Measurements from ENCODE around the gene TAS1R3. TPM values are rescaled to one million over a fixed set of nuclear protein-coding genes. Genes with fewer than 3 reads are reported as not detected.

Gene TAS1R3
- total RNA-seq, 2 donors from 2014 or later, result 0.24 to 0.57 TPM

DNA sequence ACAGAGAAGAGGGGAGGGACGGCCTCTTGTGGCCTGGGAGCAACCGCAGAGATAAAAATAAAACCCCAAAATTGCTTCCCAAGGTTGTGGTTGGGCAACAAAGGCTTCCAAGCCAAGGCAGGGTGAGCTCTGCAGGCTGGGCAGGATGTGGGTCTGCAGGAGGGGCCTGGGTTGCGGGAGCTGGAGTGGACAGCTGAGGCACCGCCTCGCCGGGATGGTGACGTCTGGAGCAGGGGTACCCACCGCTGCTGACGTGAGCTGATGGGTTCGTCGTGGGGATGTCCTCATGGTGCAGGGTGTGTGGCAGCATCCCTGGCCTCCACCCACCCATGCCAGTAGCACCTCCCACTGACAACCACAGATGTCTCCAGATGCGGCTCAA is 40.3 kb downstream of the TAS1R3 start:
- Histone ChIP-seq H3K27ac (no peak overlapping the region), H3K4me1 (peaks cover 23% of the 10 kb centered on the region), H3K9ac (ENCODE audit: low read depth in 2 of 2, low read length in 2 of 2) (no peak overlapping the region), H3K4me3 (no peak overlapping the region), H3K27me3 (no peaks in the 10 kb centered on the region), H3K9me3 (no peaks in the 10 kb centered on the region), H3K36me3 (no peaks in the 10 kb centered on the region)
- intact Hi-C loops (cut with DNase I), result no loop called here
- no peak for TF ChIP-seq CTCF (IDR thresholded peaks at IDR 0.05)
- no peak for DNase-seq

GRCh38 chr1:1371746-1372711 is 40.9 kb downstream of the TAS1R3 start:
- no peak overlapping the region for H3K27ac ChIP-seq
- H3K9me3 ChIP-seq, result no peaks in the 10 kb centered on the region
- H3K4me3 ChIP-seq, result no peak overlapping the region
- H3K9ac ChIP-seq (ENCODE audit: low read depth in 2 of 2, low read length in 2 of 2), result no peak overlapping the region
- intact Hi-C loops (cut with DNase I), result no loop called here
- no peaks in the 10 kb centered on the region for H3K27me3 ChIP-seq
- TF ChIP-seq CTCF (IDR thresholded peaks at IDR 0.05), result peak; percentile 96
- peaks cover 23% of the 10 kb centered on the region for H3K4me1 ChIP-seq
- DNase-seq, result peak; percentile 76
- H3K36me3 ChIP-seq, result no peaks in the 10 kb centered on the region

GRCh38 chr1:1373051-1373814 is 42.2 kb downstream of the TAS1R3 start:
- no peaks in the 10 kb centered on the region for H3K9me3 ChIP-seq
- no peaks in the 10 kb centered on the region for H3K36me3 ChIP-seq
- peaks cover 23% of the 10 kb centered on the region for H3K4me1 ChIP-seq
- H3K27me3 ChIP-seq, result no peaks in the 10 kb centered on the region
- intact Hi-C loops (cut with DNase I), result no loop called here
- no peak for DNase-seq
- peak overlapping the region; percentile 75 for H3K4me3 ChIP-seq
- no peak for TF ChIP-seq CTCF (IDR thresholded peaks at IDR 0.05)
- H3K9ac ChIP-seq (ENCODE audit: low read depth in 2 of 2, low read length in 2 of 2), result no peak overlapping the region
- H3K27ac ChIP-seq, result no peak overlapping the region

- no peaks in the 10 kb centered on the region for H3K36me3 ChIP-seq
- DNase-seq, result no peak
- intact Hi-C loops (cut with DNase I), result no loop called here
- peak overlapping the region; percentile 75 for H3K4me3 ChIP-seq
- no peak for TF ChIP-seq CTCF (IDR thresholded peaks at IDR 0.05)
- H3K4me1 ChIP-seq, result peaks cover 23% of the 10 kb centered on the region
- no peaks in the 10 kb centered on the region for H3K27me3 ChIP-seq
- no peaks in the 10 kb centered on the region for H3K9me3 ChIP-seq
- H3K27ac ChIP-seq, result no peak overlapping the region
- H3K9ac ChIP-seq (ENCODE audit: low read depth in 2 of 2, low read length in 2 of 2), result peak overlapping the region; percentile 87 to 98
Measured at GRCh38 chr1:1373815-1374588, 42.9 kb downstream of the TAS1R3 start.

GRCh38 chr1:1374589-1374928 is 43.5 kb downstream of the TAS1R3 start:
- intact Hi-C loops (cut with DNase I), result no loop called here
- H3K9me3 ChIP-seq, result no peaks in the 10 kb centered on the region
- peak overlapping the region; percentile 75 for H3K4me3 ChIP-seq
- DNase-seq, result no peak
- no peaks in the 10 kb centered on the region for H3K27me3 ChIP-seq
- no peaks in the 10 kb centered on the region for H3K36me3 ChIP-seq
- H3K9ac ChIP-seq (ENCODE audit: low read depth in 2 of 2, low read length in 2 of 2), result peak overlapping the region; percentile 87 to 98
- H3K27ac ChIP-seq, result peak overlapping the region; percentile 76
- TF ChIP-seq CTCF (IDR thresholded peaks at IDR 0.05), result no peak
- H3K4me1 ChIP-seq, result peaks cover 23% of the 10 kb centered on the region
